Fibroblast of skin of back (primary cell): ENCODE measurements around the gene ZFHX3.
A peak's percentile ranks its signal among the peaks of the same experiment; 100 is the strongest.

Experiments used
- DNase-seq: peaks from one replicate; pipeline ENCODE4 v3.0.0-alpha.2; 2013

Gene ZFHX3

GRCh38 chr16:72972878-72973571, 74.9 kb downstream of the ZFHX3 start:
- DNase-seq, result no peak

- no peak for DNase-seq
Measured at GRCh38 chr16:72971370-72971769, 76.6 kb downstream of the ZFHX3 start.

- DNase-seq, result no peak
Measured at GRCh38 chr16:72970656-72971055, 77.3 kb downstream of the ZFHX3 start.

GRCh38 chr16:72969812-72970211, 78.1 kb downstream of the ZFHX3 start:
- no peak for DNase-seq

GRCh38 chr16:72969146-72969545, 78.8 kb downstream of the ZFHX3 start:
- DNase-seq, result no peak

GRCh38 chr16:72967941-72968340, 80.0 kb downstream of the ZFHX3 start:
- DNase-seq, result no peak

GRCh38 chr16:72963533-72964315, 84.2 kb downstream of the ZFHX3 start:
- DNase-seq, result peak; percentile 91

GRCh38 chr16:72962347-72962746, 85.6 kb downstream of the ZFHX3 start:
- DNase-seq, result no peak

- no peak for DNase-seq
Measured at GRCh38 chr16:72961863-72962262, 86.1 kb downstream of the ZFHX3 start.

- DNase-seq, result peak; percentile 24
Measured at GRCh38 chr16:72961115-72961832, 86.7 kb downstream of the ZFHX3 start.

GRCh38 chr16:72960101-72960500, 87.8 kb downstream of the ZFHX3 start:
- no peak for DNase-seq

- DNase-seq, result no peak
Measured at GRCh38 chr16:72959301-72959996, 88.5 kb downstream of the ZFHX3 start.

GRCh38 chr16:72958522-72959076, 89.3 kb downstream of the ZFHX3 start:
- DNase-seq, result no peak

GRCh38 chr16:72957303-72958277, 90.3 kb downstream of the ZFHX3 start:
- no peak for DNase-seq

GRCh38 chr16:72956124-72957064, 91.5 kb downstream of the ZFHX3 start:
- no peak for DNase-seq

GRCh38 chr16:72952811-72953271, 95.1 kb downstream of the ZFHX3 start:
- DNase-seq, result peak; percentile 94

GRCh38 chr16:72952404-72952803, 95.5 kb downstream of the ZFHX3 start:
- DNase-seq, result no peak

GRCh38 chr16:72951916-72952315, 96.0 kb downstream of the ZFHX3 start:
- no peak for DNase-seq

- no peak for DNase-seq
Measured at GRCh38 chr16:72950669-72951068, 97.3 kb downstream of the ZFHX3 start.
